Measurements from ENCODE around the gene RETSAT.

GRCh38 chr2:85356186-85356585 is 1.9 kb upstream of the RETSAT start:
- TF ChIP-seq, protein P1, sequence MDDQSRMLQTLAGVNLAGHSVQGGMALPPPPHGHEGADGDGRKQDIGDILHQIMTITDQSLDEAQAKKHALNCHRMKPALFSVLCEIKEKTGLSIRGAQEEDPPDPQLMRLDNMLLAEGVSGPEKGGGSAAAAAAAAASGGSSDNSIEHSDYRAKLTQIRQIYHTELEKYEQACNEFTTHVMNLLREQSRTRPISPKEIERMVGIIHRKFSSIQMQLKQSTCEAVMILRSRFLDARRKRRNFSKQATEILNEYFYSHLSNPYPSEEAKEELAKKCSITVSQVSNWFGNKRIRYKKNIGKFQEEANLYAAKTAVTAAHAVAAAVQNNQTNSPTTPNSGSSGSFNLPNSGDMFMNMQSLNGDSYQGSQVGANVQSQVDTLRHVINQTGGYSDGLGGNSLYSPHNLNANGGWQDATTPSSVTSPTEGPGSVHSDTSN (IDR thresholded peaks at IDR 0.05) = no peak
- TF ChIP-seq CTCF (IDR thresholded peaks at IDR 0.05) = no peak

Data from A549 (cell line).